ENCODE results near the gene RPL32. TPM values are rescaled to one million over a fixed set of nuclear protein-coding genes. Genes with fewer than 3 reads are reported as not detected.
"Not testable (repeated sequence)": the region's sequence is repeated elsewhere in the genome, so short reads cannot be mapped to it uniquely, and the experiment has no call there.

The RPL32 gene
- total RNA-seq, 1 donor from 2014 or later = 2,253 TPM

GRCh38 chr3:12868039-12869034, 27.0 kb upstream of the RPL32 start:
- peak; percentile 84 for DNase-seq (ENCODE audit: low spot score)

- no peak for DNase-seq (ENCODE audit: low spot score)
Observed at GRCh38 chr3:12866836-12867235, 25.5 kb upstream of the RPL32 start.

GRCh38 chr3:12865271-12865670, 23.9 kb upstream of the RPL32 start:
- no peak for DNase-seq (ENCODE audit: low spot score)

GRCh38 chr3:12862387-12862786, 21.0 kb upstream of the RPL32 start:
- DNase-seq (ENCODE audit: low spot score) = no peak

- no peak for DNase-seq (ENCODE audit: low spot score)
Observed at GRCh38 chr3:12861611-12862010, 20.2 kb upstream of the RPL32 start.

GRCh38 chr3:12859840-12860239, 18.5 kb upstream of the RPL32 start:
- DNase-seq (ENCODE audit: low spot score) = no peak

DNA sequence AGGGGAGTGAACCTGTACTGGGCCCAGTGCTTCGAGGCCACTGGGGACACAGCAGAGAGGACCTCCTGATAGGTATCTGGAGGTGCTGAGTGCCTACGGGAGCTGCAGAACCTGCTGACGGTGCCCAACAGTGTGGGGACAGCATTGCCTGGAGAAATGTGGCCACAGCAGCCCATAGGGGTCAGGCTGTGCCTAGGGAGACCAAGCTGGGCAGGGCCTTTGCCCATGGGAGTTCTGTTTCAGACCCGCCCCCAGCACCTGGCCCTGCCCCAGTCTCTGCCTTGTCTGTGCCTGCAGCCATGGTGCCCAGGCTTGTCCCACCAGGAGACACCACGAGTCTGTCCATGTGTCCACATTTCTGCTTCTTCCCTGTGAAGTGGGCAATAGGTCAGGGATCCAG, 15.3 kb upstream of the RPL32 start:
- DNase-seq (ENCODE audit: low spot score) = peak; percentile 67

DNA sequence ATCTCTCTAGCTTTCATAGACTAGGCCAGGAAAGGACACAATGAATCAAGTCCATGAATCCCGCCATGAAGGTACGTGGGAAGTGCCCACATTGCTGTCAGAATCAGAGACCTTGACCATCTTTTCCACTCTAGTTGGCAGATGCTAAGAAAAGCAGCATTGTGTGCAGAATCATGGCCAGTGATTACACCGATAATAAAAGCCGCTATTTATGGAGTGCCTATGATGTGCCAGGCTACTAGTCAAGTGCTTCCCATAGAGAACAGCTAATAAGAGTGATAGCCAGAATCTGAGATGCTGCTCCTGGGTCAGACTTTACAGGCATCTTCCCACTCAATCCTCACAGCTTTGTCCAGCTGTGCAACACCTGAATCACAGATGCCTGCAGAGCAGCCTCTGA, 13.2 kb upstream of the RPL32 start:
- no peak for DNase-seq (ENCODE audit: low spot score)

DNA sequence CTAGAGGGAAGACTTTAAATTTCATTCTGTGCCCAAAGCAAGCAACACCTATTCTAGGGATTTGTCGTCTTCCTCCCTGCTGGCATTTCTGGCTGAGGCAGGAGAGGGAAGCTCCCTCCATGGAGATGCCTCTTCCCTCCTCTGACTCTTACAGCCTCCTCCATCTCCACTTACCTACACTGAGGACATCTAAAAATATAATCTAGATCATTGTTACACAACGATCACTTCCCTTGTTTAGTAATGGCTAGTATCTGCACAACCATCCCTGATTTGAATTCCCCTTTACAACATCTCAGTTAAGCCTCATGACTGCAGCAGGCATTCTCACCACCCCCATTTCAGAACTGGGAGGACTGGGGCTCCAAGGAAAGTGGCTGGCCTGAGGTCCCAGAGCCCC, 12.5 kb upstream of the RPL32 start:
- DNase-seq (ENCODE audit: low spot score) = not testable (repeated sequence)

GRCh38 chr3:12852201-12852600, 10.8 kb upstream of the RPL32 start:
- no peak for DNase-seq (ENCODE audit: low spot score)

- DNase-seq (ENCODE audit: low spot score) = no peak
Observed at GRCh38 chr3:12845811-12846210, 4.4 kb upstream of the RPL32 start.

- no peak for DNase-seq (ENCODE audit: low spot score)
Observed at GRCh38 chr3:12842469-12842868, 1.1 kb upstream of the RPL32 start.

DNA sequence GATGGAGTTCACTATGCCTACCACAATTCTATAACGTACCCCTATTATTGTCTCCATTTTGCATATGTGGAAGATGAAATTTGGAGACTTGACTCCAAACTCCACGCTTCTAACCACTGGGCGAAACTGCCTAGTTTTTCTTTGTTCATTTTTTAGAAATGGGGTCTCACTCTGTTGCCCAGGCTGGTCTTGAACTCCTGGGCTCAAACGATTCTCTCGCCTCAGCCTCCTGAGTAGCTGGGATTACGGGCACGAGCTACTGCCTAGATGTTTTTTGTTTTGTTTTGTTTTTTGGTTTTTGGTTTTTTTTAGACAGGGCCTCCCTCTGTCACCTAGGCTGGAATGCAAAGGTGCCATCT, 584 bp upstream of the RPL32 start:
- no peak for DNase-seq (ENCODE audit: low spot score)

DNA sequence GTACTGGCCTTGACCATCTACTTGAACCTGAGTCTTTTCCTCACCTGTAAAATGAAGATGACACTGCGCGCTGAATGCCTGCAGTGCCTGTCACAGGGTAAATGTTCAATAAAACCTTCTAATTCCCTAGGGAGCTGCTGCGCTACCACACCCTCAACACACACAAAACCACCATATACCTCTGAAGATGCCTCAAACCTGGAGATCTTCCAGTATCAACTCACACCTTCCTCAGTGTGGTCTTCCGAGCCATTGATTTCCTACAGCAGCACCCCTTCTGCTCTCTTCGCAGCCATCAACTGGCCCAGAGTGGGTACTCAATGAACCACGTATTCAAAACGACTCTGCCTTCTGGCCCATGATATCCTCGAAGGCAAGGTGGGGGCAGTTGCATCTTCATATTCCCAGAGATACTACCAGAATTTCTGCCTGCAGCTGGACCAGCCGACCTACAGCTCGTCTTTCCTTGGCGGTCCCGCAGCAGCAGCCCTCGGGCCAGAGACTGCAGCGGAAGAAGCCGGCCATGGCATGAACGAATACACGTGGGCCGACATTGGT, 695 bp downstream of the RPL32 start:
- no peak for DNase-seq (ENCODE audit: low spot score)

GRCh38 chr3:12840148-12840547, 1.2 kb downstream of the RPL32 start:
- not testable (repeated sequence) for DNase-seq (ENCODE audit: low spot score)

DNA sequence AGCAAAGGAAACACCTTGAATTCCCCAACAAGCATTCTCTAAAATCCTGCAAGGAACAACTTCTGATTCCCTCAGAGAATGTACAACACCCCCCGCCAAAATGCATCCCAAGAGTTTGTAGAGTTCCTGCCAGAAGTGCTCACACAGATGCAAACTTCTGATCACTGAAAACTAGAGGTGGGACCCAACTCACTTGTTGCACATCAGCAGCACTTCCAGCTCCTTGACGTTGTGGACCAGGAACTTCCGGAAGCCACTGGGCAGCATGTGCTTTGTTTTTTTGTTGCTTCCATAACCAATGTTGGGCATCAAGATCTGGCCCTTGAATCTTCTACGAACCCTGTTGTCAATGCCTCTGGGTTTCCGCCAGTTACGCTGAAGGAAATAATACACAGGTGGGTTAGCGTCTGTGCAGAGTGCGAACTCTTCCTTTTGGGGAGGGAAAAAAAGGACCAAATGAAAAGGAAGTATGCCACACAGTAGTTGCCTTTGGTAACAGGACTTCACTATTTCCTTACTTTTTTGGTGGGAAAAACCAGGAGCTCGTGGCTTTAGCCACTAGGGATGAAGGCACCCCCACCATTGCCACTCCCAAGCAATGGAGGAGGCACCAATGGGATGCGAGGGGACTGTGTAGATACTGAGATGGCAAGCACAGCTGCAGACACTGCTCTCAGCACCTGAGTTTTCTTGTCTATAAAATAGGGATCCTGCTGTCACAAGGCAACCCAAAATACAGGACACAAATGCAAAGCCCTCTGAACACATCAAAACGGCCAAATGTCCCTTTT, 2.0 kb downstream of the RPL32 start:
- no peak for DNase-seq (ENCODE audit: low spot score)

DNA sequence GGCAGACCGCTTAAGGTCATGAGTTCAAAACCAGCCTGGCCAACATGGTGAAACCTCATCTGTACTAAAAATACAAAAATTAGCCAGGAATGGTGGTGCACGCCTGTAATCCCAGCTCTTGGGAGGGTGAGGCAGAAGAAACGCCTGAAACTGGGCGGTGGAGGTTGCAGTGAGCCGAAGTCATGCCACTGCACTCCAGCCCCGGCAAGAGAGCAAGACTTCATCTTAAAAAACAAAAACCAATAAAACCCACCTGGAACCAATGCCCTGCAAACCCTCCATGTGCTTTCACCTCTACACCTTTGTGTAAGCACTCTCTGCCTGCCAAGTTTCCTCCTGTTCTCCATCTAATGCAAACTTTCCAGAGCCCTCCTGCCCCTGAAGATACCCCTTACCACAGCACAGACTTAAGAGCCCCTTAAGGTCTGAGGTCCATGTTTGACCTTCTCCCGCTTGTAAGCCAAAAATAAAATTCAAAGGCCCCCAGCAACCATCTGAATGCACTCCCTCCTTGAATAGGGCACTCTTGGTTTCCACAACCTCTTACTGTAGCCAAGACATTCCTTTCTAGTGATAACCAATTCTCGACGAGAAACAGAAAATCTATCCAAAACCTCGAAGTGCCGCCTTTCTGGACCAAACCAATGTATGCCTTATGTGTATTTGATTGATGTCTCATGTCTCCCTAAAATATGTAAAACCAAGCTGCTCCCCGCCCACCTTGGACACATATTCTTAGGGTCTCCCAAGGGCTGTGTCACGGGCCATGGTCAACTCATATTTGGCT, 3.0 kb downstream of the RPL32 start:
- no peak for DNase-seq (ENCODE audit: low spot score)

- DNase-seq (ENCODE audit: low spot score) = no peak
Observed at GRCh38 chr3:12837295-12837986, 3.9 kb downstream of the RPL32 start.

GRCh38 chr3:12835052-12835665, 6.2 kb downstream of the RPL32 start:
- no peak for DNase-seq (ENCODE audit: low spot score)

Data from ureter (tissue), 1 donor.